ENCODE data around the gene CCT7. TPM values are rescaled to one million over a fixed set of nuclear protein-coding genes. Genes with fewer than 3 reads are reported as not detected.

Gene CCT7
- total and polyA plus RNA-seq, 2 experiments from 2014 or later, result 287 to 642 TPM

GRCh38 chr2:73264332-73264606, 30.2 kb downstream of the CCT7 start (continued):
- no peak for TF ChIP-seq ZNF462 (CRISPR knock-in tag; IDR thresholded peaks at IDR 0.05)

- no peak for ATAC-seq
- peaks cover 17% of the 10 kb centered on the region for H3K4me1 Mint-ChIP-seq
- Histone ChIP-seq H3K27ac (ENCODE audit: low read depth) (no peak overlapping the region), H3K9me2 (ENCODE audit: insufficient read depth) (no peaks in the 10 kb centered on the region), H3K79me2 (replicated peaks; ENCODE audit: insufficient read depth) (0 out of 2 replicates have a peak, but pooled peaks cover 5% of the 10 kb centered on the region), H3K27me3 (ENCODE audit: insufficient read depth) (peaks cover 19% of the 10 kb centered on the region), H2AFZ (no peak overlapping the region), H3K36me3 (ENCODE audit: insufficient read depth) (no peaks in the 10 kb centered on the region; the same call in 1 of the 2 replicates), H3K4me3 (no peak overlapping the region), H3K4me2 (no peak overlapping the region), H3F3A (replicated peaks; ENCODE audit: low read depth) (peaks cover 8% of the 10 kb centered on the region; the same call in 1 of the 2 replicates), H3K4me1 (ENCODE audit: insufficient read depth) (peaks cover 15% of the 10 kb centered on the region), H4K20me1 (replicated peaks; ENCODE audit: insufficient read depth) (peaks cover 10% of the 10 kb centered on the region)
- H3K27ac Mint-ChIP-seq, result no peak overlapping the region
- H3K9me3 Mint-ChIP-seq, result no peaks in the 10 kb centered on the region; the same call in 1 of the 3 replicates
- DNase-seq (ENCODE audit: low spot score), result no peak
- H3K27me3 Mint-ChIP-seq (ENCODE audit: insufficient read depth, low read depth, poor library complexity), result peaks cover 16% of the 10 kb centered on the region
- no peak overlapping the region for H3K4me3 Mint-ChIP-seq
- H3K36me3 Mint-ChIP-seq (ENCODE audit: low read depth), result peaks cover 17% of the 10 kb centered on the region
- TF ChIP-seq ZNF114 (CRISPR knock-in tag; IDR thresholded peaks at IDR 0.05) (no peak), JUNB (IDR thresholded peaks at IDR 0.05; ENCODE audit: unreplicated experiment) (no peak), ZNF331 (CRISPR knock-in tag; IDR thresholded peaks at IDR 0.05; ENCODE audit: low read depth) (no peak), CREB1 (CRISPR knock-in tag; IDR thresholded peaks at IDR 0.05; ENCODE audit: low read depth) (no peak), EZH2phosphoT487 (IDR thresholded peaks at IDR 0.05; ENCODE audit: unreplicated experiment) (no peak), POLR2AphosphoS5 (IDR thresholded peaks at IDR 0.05; ENCODE audit: low read depth) (no peak), REST (IDR thresholded peaks at IDR 0.05; ENCODE audit: unreplicated experiment) (no peak), ETS1 (IDR thresholded peaks at IDR 0.05) (no peak), NANOG (IDR thresholded peaks at IDR 0.05; ENCODE audit: borderline replicate concordance) (no peak), CTCF (conservative IDR thresholded peaks at IDR 0.05; ENCODE audit: low read depth in 2 of 2) (no peak), STAT1 (IDR thresholded peaks at IDR 0.05; ENCODE audit: unreplicated experiment) (no peak)
These were observed 30.7 kb downstream of the CCT7 start for GRCh38 chr2:73264783-73265182.
